Gastrocnemius medialis (tissue), 4 donors: Measurements from ENCODE around the gene PDCD1LG2. TPM values are rescaled to one million over a fixed set of nuclear protein-coding genes. Genes with fewer than 3 reads are reported as not detected.
A peak's percentile ranks its signal among the peaks of the same experiment; 100 is the strongest.
"Not testable (repeated sequence)": the region's sequence is repeated elsewhere in the genome, so short reads cannot be mapped to it uniquely, and the experiment has no call there.

Source experiments
- ATAC-seq, 2 donors: fragments of 150-250 bp; one replicate each; pipeline ENCODE4 v1.9.1; 2016
- DNase-seq, 2 donors: peaks; one replicate each; pipeline ENCODE4 v3.0.0-alpha.2; 2019
- H3K27ac ChIP-seq, 4 donors: fragments of 200-600 bp; sonication (generic); 1 replicate in 1 of 4; 2 replicates in 3 of 4; pipeline ENCODE4 v1.5.1; 2016 to 2018; ENCODE audit warnings: mild to moderate bottlenecking in 2 of 4, moderate library complexity in 1 of 4
- H3K27me3 ChIP-seq, 3 donors: fragments of 200-600 bp; sonication (generic) in 2 of 3; 1 replicate in 1 of 3; 2 replicates in 2 of 3; pipeline versions ENCODE4 v1.5.1 to v1.6.0; 2016 to 2019; ENCODE audit warnings: mild to moderate bottlenecking in 1 of 3, moderate library complexity in 1 of 3
- H3K36me3 ChIP-seq, 2 donors: fragments of 200-600 bp; sonication (generic) in 1 of 2; one replicate each; pipeline ENCODE4 v1.5.1; 2017 to 2018
- H3K4me1 ChIP-seq, 2 donors: fragments of 200-600 bp; sonication (generic) in 1 of 2; one replicate each; pipeline ENCODE4 v1.5.1; 2016 to 2017; ENCODE audit warnings: mild to moderate bottlenecking in 2 of 2
- H3K4me3 ChIP-seq, 4 donors: fragments of 200-600 bp; sonication (generic) in 3 of 4; 1 replicate in 1 of 4; 2 replicates in 3 of 4; pipeline ENCODE4 v1.5.1; 2016 to 2019; ENCODE audit warnings: mild to moderate bottlenecking in 2 of 4
- H3K9me3 ChIP-seq, 3 donors: fragments of 200-600 bp; sonication (generic) in 2 of 3; 1 replicate in 1 of 3; 2 replicates in 2 of 3; pipeline ENCODE4 v1.5.1; 2016 to 2019
- POLR2A ChIP-seq, 2 donors: fragments of 450-650 bp; IDR thresholded peaks; one replicate each; pipeline ENCODE4 v1.6.1; 2017; ENCODE audit warnings: antibody characterized with exemption in 2 of 2, mild to moderate bottlenecking in 2 of 2, moderate library complexity in 2 of 2
- in situ Hi-C, 4 donors: fragments of 200-750 bp; cut with MboI; loops; one replicate each; pipeline versions ENCODE4 v1.15.0 to v1.8.0; 2017; ENCODE audit warnings: low sequenced_read_pairs in 4 of 4
- intact Hi-C: fragments of 100-400 bp; cut with DNase I; formaldehyde crosslinking; loops from one replicate; pipeline ENCODE4 v1.15.1; 2023; ENCODE audit warnings: low total_unique reads
- total RNA-seq, 4 donors: library from RNA; depleted of rRNA; stranded (reverse); fragments of >200 nt; gene quantifications; one replicate each; pipeline versions ENCODE4 v1.1.0 to v1.2.3, GENCODE V29; 2016
- TF ChIP-seq, protein P1 (sequence below), 5 experiments: fragments of 450-650 bp in 3 of 5; fragments of 200-600 bp in 2 of 5; sonication (generic) in 2 of 5; IDR thresholded peaks in 4 of 5; conservative IDR thresholded peaks in 1 of 5; 1 replicate in 4 of 5; 2 replicates in 1 of 5; pipeline ENCODE4 v1.5.1; 2016 to 2019; ENCODE audit warnings: antibody characterized with exemption in 5 of 5, mild to moderate bottlenecking in 3 of 5, moderate library complexity in 3 of 5

Gene PDCD1LG2
- 1 to 10 TPM; 1.4 to 2.5 (median 1.7) TPM for total RNA-seq

DNA sequence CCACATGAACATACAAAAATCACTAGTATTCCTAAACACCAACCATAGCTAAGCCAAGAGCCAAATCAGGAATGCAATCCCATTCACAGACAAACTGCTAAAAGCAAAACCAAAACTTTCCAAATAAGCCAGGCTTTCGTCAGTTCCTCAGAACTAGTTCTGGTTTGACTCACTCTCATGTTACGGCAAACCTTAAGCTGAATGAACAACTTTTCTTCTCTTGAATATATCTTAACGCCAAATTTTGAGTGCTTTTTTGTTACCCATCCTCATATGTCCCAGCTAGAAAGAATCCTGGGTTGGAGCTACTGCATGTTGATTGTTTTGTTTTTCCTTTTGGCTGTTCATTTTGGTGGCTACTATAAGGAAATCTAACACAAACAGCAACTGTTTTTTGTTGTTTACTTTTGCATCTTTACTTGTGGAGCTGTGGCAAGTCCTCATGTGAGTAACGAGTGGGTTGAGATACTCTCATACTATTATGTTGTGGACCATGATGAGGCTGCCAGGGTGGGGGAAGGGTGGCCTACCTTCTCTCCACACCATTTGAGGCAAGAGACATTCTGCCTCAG is at the start of gene PDCD1LG2:
TSS of gene PDCD1LG2 (plus strand) at position 172 of the 572 bp plus-strand sequence. CDS start 12,016 bp downstream, outside the sequence.
- H3K36me3 ChIP-seq, result no peaks in the 10 kb centered on the region
- ATAC-seq (peak; percentile 37 to 64), DNase-seq (no peak)
- H3K27ac ChIP-seq, result peak within 1 kb of the TSS; percentile 55 to 74 (median 66)
- TF ChIP-seq, protein P1, sequence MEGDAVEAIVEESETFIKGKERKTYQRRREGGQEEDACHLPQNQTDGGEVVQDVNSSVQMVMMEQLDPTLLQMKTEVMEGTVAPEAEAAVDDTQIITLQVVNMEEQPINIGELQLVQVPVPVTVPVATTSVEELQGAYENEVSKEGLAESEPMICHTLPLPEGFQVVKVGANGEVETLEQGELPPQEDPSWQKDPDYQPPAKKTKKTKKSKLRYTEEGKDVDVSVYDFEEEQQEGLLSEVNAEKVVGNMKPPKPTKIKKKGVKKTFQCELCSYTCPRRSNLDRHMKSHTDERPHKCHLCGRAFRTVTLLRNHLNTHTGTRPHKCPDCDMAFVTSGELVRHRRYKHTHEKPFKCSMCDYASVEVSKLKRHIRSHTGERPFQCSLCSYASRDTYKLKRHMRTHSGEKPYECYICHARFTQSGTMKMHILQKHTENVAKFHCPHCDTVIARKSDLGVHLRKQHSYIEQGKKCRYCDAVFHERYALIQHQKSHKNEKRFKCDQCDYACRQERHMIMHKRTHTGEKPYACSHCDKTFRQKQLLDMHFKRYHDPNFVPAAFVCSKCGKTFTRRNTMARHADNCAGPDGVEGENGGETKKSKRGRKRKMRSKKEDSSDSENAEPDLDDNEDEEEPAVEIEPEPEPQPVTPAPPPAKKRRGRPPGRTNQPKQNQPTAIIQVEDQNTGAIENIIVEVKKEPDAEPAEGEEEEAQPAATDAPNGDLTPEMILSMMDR (IDR thresholded peaks at IDR 0.05 in 4 of 5, conservative IDR thresholded peaks at IDR 0.05 in 1 of 5), result no peak
- TF ChIP-seq POLR2A (IDR thresholded peaks at IDR 0.05), result peak in 1 of 2 donors; percentile 20
- no peaks in the 10 kb centered on the region for H3K9me3 ChIP-seq
- peak within 1 kb of the TSS; percentile 37 to 41 (median 40) for H3K4me3 ChIP-seq
- H3K4me1 ChIP-seq, result peaks cover 18 to 27% of the 10 kb centered on the region in 2 donors
- intact Hi-C loops, result loop anchor here (5.0 to 10.0 kb wide), 2 partner anchors 73 to 826 kb away; partner anchors contain the start of gene PLGRKT
- in situ Hi-C loops, result loop anchor here in 1 of 4 donors (10.0 kb wide), 1 partner anchor 56 kb away; the partner anchor contains the start of gene CD274
- H3K27me3 ChIP-seq, result no peaks in the 10 kb centered on the region

DNA sequence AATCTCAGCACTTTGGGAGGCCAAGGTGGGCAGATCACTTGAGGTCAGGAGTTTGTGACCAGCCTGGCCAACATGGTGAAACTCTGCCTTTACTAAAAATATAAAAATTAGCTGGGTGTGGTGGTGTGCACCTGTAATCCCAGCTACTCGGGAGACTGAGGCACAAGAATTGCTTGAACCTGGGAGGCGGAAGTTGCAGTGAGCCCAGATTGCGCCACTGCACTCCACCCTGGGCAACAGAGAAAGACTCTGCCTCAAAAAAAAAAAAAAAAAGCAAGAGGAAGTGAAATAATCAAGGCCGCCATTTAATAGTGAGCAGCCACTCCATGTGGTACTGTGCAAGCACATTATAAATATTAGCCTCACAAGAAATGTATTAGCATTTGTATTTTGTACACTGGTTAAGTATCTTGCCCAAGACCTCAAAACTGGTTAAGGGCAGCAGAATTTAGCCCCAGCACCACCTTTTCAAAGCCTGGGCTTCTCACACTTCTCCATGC is 45.5 kb upstream of the PDCD1LG2 start:
- ATAC-seq, H3K9me3 ChIP-seq, intact Hi-C loops, H3K4me3 ChIP-seq, H3K4me1 ChIP-seq, H3K27me3 ChIP-seq, H3K27ac ChIP-seq, DNase-seq, in situ Hi-C loops: not testable (repeated sequence)
- peaks cover 0 to 13% of the 10 kb centered on the region in 2 donors for H3K36me3 ChIP-seq

DNA sequence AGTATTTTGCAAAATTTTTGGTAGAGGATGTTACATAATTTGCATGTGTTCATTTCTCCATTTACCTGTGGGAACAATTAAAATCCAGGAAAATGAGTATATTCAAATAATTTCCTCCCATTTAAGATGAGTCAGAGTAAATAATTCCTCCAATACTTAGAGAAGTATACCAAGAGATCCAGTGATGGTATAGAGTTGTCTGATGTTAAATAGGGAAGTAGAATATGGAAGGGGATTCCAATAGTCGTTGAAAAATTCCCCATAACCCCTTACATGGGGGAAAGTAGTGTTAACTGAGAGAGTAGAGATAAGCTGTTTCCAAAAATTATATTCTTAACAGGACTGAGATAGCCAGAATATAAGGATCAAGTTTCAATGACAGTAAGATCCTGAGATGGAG is 44.3 kb upstream of the PDCD1LG2 start:
- peaks cover 0 to 13% of the 10 kb centered on the region in 2 donors for H3K36me3 ChIP-seq
- intact Hi-C loops, result no loop called here
- TF ChIP-seq POLR2A (IDR thresholded peaks at IDR 0.05), result no peak
- TF ChIP-seq, protein P1 (IDR thresholded peaks at IDR 0.05 in 4 of 5, conservative IDR thresholded peaks at IDR 0.05 in 1 of 5), result no peak

DNA sequence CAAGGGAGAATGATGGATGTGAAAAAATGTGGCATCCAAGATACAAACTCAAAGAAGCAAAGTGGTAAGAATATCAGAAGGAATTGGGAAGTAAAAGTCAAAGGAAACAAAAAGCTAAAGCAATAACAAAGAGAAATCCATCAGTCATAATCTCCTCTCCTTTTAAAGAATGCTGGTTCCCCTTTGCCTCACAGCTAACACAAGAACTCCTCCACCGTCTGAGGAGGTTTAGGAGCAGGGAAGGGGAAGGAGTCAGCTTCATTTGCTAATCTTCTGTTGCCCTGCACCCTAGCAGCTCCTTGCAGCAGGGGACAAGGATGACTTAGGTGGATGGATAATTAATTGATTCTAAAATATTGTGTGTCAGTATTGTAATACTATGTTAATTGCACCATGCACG is 43.6 kb upstream of the PDCD1LG2 start:
- Histone ChIP-seq H3K9me3 (no peaks in the 10 kb centered on the region), H3K4me3 (no peak overlapping the region), H3K36me3 (peaks cover 0 to 13% of the 10 kb centered on the region in 2 donors), H3K4me1 (no peaks in the 10 kb centered on the region), H3K27me3 (no peaks in the 10 kb centered on the region), H3K27ac (no peak overlapping the region)
- in situ Hi-C loops (no loop called here), intact Hi-C loops (no loop called here)
- TF ChIP-seq, protein P1 (IDR thresholded peaks at IDR 0.05 in 4 of 5, conservative IDR thresholded peaks at IDR 0.05 in 1 of 5), result no peak
- no peak for TF ChIP-seq POLR2A (IDR thresholded peaks at IDR 0.05)
- no peak for ATAC-seq
- DNase-seq, result no peak

More for the DNA sequence above, 44.3 kb upstream of the PDCD1LG2 start:
- Histone ChIP-seq H3K27ac (no peak overlapping the region), H3K27me3 (no peaks in the 10 kb centered on the region), H3K4me3 (no peak overlapping the region), H3K9me3 (no peaks in the 10 kb centered on the region), H3K4me1 (no peaks in the 10 kb centered on the region)
- in situ Hi-C loops, result no loop called here
- DNase-seq (no peak), ATAC-seq (no peak)

DNA sequence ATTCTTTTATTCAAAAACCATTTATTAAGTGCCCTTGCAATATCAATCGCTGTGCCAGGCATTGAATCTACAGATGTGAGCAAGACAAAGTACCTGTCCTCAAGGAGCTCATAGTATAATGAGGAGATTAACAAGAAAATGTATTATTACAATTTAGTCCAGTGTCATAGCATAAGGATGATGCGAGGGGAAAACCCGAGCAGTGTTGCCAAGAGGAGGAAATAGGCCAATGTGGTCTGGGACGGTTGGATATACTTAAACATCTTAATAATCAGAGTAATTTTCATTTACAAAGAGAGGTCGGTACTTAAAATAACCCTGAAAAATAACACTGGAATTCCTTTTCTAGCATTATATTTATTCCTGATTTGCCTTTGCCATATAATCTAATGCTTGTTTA is 41.5 kb upstream of the PDCD1LG2 start:
- H3K9me3 ChIP-seq, result no peaks in the 10 kb centered on the region
- intact Hi-C loops, result no loop called here
- no peak overlapping the region for H3K4me3 ChIP-seq
- H3K4me1 ChIP-seq, result no peaks in the 10 kb centered on the region
- H3K27me3 ChIP-seq, result no peaks in the 10 kb centered on the region
- TF ChIP-seq POLR2A (IDR thresholded peaks at IDR 0.05), result no peak
- TF ChIP-seq, protein P1 (IDR thresholded peaks at IDR 0.05 in 4 of 5, conservative IDR thresholded peaks at IDR 0.05 in 1 of 5), result no peak
- peaks cover 0 to 6% of the 10 kb centered on the region in 2 donors for H3K36me3 ChIP-seq
- DNase-seq (no peak), ATAC-seq (no peak)
- in situ Hi-C loops, result no loop called here
- no peak overlapping the region for H3K27ac ChIP-seq
